ENCODE data around the gene EYS.

DNA sequence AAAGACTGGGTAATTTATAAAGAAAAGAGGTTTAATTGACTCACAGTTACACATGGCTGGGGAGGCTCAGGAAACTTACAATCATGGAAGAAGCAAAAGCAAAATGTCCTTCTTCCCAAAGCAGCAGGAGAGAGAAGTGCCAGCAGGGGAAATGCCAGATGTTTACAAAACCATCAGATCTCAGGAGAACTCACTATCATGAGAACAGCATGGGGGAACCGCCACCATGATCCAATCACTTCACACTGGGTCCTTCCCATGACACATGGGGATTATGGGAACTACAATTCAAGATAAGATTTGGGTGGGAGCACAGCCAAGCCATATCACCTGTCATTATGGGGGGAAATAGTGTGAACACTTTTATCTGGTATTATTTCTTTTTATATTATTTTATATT is 557.2 kb downstream of the EYS start:
- no peak for TF ChIP-seq EZH2 (IDR thresholded peaks at IDR 0.05)
- no peak for TF ChIP-seq POLR2AphosphoS5 (IDR thresholded peaks at IDR 0.05; ENCODE audit: borderline replicate concordance, low read depth, low read length)
- no peak for TF ChIP-seq FOXP2 (optimal IDR thresholded peaks at IDR 0.05; ENCODE audit: control extremely low read depth, extremely low read length, insufficient read depth)

Measured in SK-N-MC (cell line).